A673 (cell line): Measurements from ENCODE around the gene VPS8. TPM values are rescaled to one million over a fixed set of nuclear protein-coding genes. Genes with fewer than 3 reads are reported as not detected.

Experiments
- BruUV-seq: library from RNA; stranded (reverse); fragments of 400-500 nt; replicated peaks from 2 replicates; lab custom pipeline; 2021; lab: Mats Ljungman, UMichigan
- CTCF ChIA-PET: fragments of 300-600 bp; sonication (Branson Sonifier 250); formaldehyde crosslinking; loops from one replicate; lab custom pipeline; 2022; ENCODE audit warnings: antibody characterized with exemption; lab: Charles Lee
- POLR2A ChIA-PET: fragments of 300-600 bp; sonication (Branson Sonifier 250); formaldehyde crosslinking; loops from one replicate; lab custom pipeline; 2022; ENCODE audit warnings: antibody characterized with exemption; ENCODE audit not compliant: low non-redundant PET; lab: Charles Lee
- DNase-seq: peaks from one replicate; pipeline ENCODE4 v3.0.0-alpha.2; 2015; ENCODE audit warnings: low spot score
- H3K27ac ChIP-seq: fragments of 200-600 bp; sonication (generic); 2 replicates; pipeline ENCODE4 v1.5.1; 2016; ENCODE audit warnings: mixed run types, low read depth, mild to moderate bottlenecking, mixed read lengths, antibody characterized with exemption, low read length; ENCODE audit not compliant: poor library complexity, severe bottlenecking
- H3K27me3 ChIP-seq: fragments of 200-600 bp; sonication (generic); replicated peaks from 2 replicates; pipeline ENCODE4 v1.6.1; 2017; ENCODE audit warnings: mixed run types, low read depth, mild to moderate bottlenecking, mixed read lengths, antibody characterized with exemption, low read length; ENCODE audit not compliant: insufficient read depth, poor library complexity
- H3K36me3 ChIP-seq: fragments of 200-600 bp; sonication (generic); 2 replicates; pipeline ENCODE4 v1.6.1; 2016; ENCODE audit warnings: mixed run types, mild to moderate bottlenecking, mixed read lengths, antibody characterized with exemption, low read length; ENCODE audit not compliant: insufficient read depth, poor library complexity, severe bottlenecking
- H3K4me1 ChIP-seq: fragments of 200-600 bp; sonication (generic); 2 replicates; pipeline ENCODE4 v1.6.1; 2017; ENCODE audit warnings: mixed run types, mild to moderate bottlenecking, mixed read lengths, antibody characterized with exemption, low read length; ENCODE audit not compliant: insufficient read depth, poor library complexity, severe bottlenecking
- H3K4me3 ChIP-seq: fragments of 200-600 bp; sonication (generic); 2 replicates; pipeline ENCODE4 v1.5.1; 2016; ENCODE audit warnings: low read depth, mixed run types, mild to moderate bottlenecking, mixed read lengths, low read length; ENCODE audit not compliant: poor library complexity, severe bottlenecking
- H3K9me3 ChIP-seq: fragments of 200-600 bp; sonication (generic); 2 replicates; pipeline ENCODE4 v1.6.1; 2016; ENCODE audit warnings: mixed run types, low read depth, mild to moderate bottlenecking, mixed read lengths, antibody characterized with exemption, low read length; ENCODE audit not compliant: poor library complexity, severe bottlenecking
- EZH2 ChIP-seq: fragments of 200-600 bp; sonication (generic); IDR thresholded peaks from 2 replicates; pipeline ENCODE4 v1.6.1; 2017; ENCODE audit warnings: borderline replicate concordance, low read depth, mild to moderate bottlenecking, mixed read lengths, antibody characterized with exemption, low read length; ENCODE audit not compliant: poor library complexity, severe bottlenecking
- intact Hi-C: fragments of 100-400 bp; cut with micrococcal nuclease; formaldehyde crosslinking; loops from one replicate; pipeline ENCODE4 v1.10.0; 2022; ENCODE audit not compliant: unreplicated experiment
- total RNA-seq: library from RNA; stranded (reverse); gene quantifications from 2 replicates; pipeline ENCODE4 v1.2.3, GENCODE V29; 2021
- TF ChIP-seq, protein P1 (sequence below): fragments of 300-800, 200-600 bp; sonication (generic); conservative IDR thresholded peaks from 2 replicates; pipeline ENCODE4 v1.5.1; 2017; ENCODE audit warnings: low read depth, mild to moderate bottlenecking, antibody characterized with exemption, low read length, moderate library complexity, mixed read lengths

VPS8 gene
- total RNA-seq, 1 experiment from 2014 or later: 42.3 TPM

DNA sequence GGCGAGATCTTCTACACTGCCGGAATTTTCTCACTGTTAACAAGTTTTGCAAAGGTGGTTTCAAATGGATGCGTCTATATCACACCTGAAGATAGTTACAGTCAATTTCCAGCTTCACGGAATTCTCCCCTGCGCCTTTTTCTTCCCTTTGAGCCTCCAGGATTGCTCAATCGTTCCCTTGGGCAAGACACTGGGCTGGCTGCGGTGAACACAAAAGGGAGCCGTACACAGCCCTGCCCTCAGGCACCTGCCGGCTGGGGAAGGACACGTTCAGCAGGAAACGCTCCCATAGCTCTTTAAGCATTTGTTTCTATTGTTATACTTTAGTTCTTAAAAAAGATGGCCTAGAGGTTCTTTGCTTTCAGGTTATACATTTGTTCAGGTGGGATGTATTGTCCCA lies 255.2 kb downstream of the VPS8 start:
- H3K4me3 ChIP-seq: no peak overlapping the region
- no peaks in the 10 kb centered on the region for H3K27me3 ChIP-seq
- TF ChIP-seq, protein P1, sequence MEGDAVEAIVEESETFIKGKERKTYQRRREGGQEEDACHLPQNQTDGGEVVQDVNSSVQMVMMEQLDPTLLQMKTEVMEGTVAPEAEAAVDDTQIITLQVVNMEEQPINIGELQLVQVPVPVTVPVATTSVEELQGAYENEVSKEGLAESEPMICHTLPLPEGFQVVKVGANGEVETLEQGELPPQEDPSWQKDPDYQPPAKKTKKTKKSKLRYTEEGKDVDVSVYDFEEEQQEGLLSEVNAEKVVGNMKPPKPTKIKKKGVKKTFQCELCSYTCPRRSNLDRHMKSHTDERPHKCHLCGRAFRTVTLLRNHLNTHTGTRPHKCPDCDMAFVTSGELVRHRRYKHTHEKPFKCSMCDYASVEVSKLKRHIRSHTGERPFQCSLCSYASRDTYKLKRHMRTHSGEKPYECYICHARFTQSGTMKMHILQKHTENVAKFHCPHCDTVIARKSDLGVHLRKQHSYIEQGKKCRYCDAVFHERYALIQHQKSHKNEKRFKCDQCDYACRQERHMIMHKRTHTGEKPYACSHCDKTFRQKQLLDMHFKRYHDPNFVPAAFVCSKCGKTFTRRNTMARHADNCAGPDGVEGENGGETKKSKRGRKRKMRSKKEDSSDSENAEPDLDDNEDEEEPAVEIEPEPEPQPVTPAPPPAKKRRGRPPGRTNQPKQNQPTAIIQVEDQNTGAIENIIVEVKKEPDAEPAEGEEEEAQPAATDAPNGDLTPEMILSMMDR: no peak
- no peak for TF ChIP-seq EZH2
- intact Hi-C loops: no loop called here
- H3K27ac ChIP-seq: no peak overlapping the region
- no peaks in the 10 kb centered on the region for H3K9me3 ChIP-seq
- DNase-seq: no peak
- H3K4me1 ChIP-seq: no peaks in the 10 kb centered on the region
- ChIA-PET CTCF (no interaction called here), POLR2A (no interaction called here)
- BruUV-seq: no TSS peak
- H3K36me3 ChIP-seq: no peaks in the 10 kb centered on the region

DNA sequence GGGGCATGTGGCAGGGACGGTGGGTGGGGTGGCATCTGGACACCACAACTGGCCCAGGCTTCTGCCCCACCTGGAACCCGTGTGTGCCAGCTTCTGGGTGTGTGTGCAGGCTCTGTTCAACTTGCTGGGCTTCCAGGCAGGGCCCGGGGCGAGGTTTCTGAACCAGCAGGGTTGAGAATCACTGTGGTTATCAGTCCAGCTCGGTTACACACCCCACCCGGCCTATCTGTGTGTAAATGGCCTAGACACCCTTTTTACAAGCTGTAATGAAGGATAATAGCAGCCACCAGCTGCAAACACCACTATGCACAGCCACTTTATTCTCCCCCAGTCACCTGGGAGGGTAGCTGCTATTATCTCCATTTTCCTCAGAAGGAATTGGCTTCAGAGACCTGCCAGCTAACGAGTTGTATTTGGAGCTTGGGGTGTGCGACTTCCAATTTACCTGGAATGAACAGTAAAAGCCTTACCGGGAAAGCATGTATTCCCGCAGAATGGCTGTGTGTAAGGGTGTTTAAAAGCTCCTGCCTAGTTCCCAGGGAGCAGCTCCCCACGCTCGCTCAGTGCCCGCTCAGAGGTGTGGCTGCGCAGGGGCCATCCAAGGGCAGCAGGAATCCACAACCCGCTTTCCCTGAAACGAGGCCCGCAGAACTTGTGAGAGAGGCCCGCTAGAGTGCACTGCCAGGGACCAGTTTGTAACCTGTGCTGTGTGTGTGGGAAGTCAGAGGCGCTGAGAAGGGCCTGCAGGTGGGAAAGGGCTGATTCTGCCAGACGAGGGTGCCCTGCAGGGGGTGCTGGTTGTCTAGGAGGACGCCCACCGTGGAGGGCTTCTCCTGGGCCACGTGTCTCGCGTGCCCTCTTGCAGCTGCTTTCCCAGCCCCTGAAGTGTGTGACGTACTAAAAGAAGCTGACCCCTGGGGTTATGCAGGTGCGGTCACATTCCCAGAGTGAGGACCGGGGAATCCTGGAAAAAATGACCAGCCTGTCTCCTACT lies 257.4 kb downstream of the VPS8 start:
- Histone ChIP-seq H3K4me1 (no peaks in the 10 kb centered on the region), H3K9me3 (no peaks in the 10 kb centered on the region), H3K27me3 (no peaks in the 10 kb centered on the region), H3K27ac (no peak overlapping the region), H3K36me3 (no peaks in the 10 kb centered on the region), H3K4me3 (no peak overlapping the region)
- TF ChIP-seq EZH2: no peak
- TF ChIP-seq, protein P1: peak; percentile 29; the same call in 1 of the 2 replicates
- CTCF ChIA-PET: interaction anchor here (0.6 kb wide), 1 partner anchor 146 kb away, joined by 4 read pairs; no protein-coding TSS in a partner anchor
- no TSS peak for BruUV-seq
- intact Hi-C loops: no loop called here
- POLR2A ChIA-PET: no interaction called here
- no peak for DNase-seq

DNA sequence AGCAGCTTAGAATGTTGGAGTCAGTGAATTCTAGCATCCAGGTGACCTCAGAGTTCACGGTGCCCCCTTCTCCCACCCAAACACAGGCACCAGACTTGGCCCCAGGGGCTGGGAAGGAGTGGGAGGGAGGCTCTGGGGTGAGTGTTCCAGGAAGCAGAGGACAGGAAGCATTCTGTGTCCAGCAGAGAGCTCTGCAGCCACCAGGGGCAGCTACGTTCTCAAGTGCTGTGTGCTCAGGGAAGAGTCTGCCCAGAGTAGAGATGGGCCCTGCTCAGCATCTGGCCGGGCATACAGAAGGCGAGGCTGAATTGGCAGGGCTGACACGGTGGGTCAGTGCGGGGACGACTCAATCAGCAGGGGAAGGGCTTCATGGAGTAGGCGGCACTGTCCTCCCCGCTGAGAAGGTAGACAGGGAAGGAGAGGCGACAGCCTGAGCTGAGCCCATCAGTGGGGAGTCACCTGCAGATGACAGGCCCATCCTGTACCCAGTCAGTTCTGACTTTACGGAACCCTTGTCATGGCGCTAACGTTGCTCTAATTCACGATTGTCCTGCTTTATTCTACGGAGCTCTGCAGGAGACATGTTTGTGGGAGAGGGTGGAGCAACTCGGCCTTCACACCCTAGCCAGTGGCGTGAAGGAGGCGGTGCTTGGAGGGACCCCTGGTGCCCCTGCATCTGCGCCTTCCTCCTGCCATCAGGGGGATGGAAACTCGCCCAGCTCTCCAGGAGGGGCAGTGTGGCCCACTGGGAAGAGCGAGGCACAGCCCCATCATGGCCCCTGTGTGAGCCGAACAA lies 258.7 kb downstream of the VPS8 start:
- intact Hi-C loops: no loop called here

More for the DNA sequence above, 258.7 kb downstream of the VPS8 start:
- BruUV-seq: no TSS peak
- H3K4me1 ChIP-seq: no peaks in the 10 kb centered on the region
- H3K36me3 ChIP-seq: no peaks in the 10 kb centered on the region
- DNase-seq: peak; percentile 12
- POLR2A ChIA-PET: no interaction called here
- no peak overlapping the region for H3K4me3 ChIP-seq
- no peaks in the 10 kb centered on the region for H3K9me3 ChIP-seq
- no peak for TF ChIP-seq EZH2
- TF ChIP-seq, protein P1: no peak
- H3K27ac ChIP-seq: no peak overlapping the region
- CTCF ChIA-PET: no interaction called here
- H3K27me3 ChIP-seq: no peaks in the 10 kb centered on the region
